Fibroblast of pulmonary artery (primary cell): ENCODE measurements around the gene GID4.

Experiments
- DNase-seq: peaks from one replicate; pipeline ENCODE4 v3.0.0-alpha.2; 2010; ENCODE audit warnings: low read depth
- H3K4me3 ChIP-seq: replicated peaks from 2 replicates; pipeline ENCODE4 v1.5.1; 2011; ENCODE audit warnings: low read depth, mild to moderate bottlenecking, control low read depth, low read length, moderate library complexity
- TF ChIP-seq, protein P1 (sequence below): IDR thresholded peaks from 2 replicates; pipeline ENCODE4 v1.5.1; 2011; ENCODE audit warnings: mild to moderate bottlenecking, control low read depth, low read length, inconsistent platforms; ENCODE audit errors: missing control alignments

The GID4 gene

DNA sequence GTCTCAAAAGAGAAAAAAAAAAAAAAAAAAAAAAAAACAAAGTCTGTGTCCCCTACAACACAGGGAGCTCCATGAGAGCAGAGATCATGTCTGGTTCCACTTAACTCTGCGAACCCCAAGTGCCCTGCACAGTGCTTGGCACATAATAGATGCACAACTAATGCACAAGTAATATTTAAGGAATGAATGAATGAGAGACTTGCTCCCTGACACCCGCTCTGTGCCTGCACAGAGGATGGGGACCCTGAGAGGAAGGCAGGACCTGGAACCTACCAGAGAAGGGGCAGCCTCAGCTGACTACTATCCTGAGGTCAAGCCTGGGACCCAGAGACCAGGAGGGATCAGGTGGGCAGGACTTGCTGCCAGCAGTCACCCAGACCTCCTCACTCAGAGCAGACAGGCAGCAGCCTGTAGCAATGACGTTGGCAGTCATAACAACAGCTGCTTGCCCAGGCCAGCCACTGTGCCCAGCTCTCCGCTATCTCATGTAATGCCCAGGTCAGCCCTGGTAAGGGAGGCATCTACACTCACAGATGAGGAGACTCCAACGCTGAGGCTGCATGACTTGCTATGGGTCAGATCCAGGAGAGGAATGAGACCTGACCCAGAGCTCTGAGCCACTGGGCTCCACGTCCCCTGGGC lies 72.2 kb downstream of the GID4 start:
- DNase-seq, result no peak
- no peak overlapping the region for H3K4me3 ChIP-seq
- TF ChIP-seq, protein P1, sequence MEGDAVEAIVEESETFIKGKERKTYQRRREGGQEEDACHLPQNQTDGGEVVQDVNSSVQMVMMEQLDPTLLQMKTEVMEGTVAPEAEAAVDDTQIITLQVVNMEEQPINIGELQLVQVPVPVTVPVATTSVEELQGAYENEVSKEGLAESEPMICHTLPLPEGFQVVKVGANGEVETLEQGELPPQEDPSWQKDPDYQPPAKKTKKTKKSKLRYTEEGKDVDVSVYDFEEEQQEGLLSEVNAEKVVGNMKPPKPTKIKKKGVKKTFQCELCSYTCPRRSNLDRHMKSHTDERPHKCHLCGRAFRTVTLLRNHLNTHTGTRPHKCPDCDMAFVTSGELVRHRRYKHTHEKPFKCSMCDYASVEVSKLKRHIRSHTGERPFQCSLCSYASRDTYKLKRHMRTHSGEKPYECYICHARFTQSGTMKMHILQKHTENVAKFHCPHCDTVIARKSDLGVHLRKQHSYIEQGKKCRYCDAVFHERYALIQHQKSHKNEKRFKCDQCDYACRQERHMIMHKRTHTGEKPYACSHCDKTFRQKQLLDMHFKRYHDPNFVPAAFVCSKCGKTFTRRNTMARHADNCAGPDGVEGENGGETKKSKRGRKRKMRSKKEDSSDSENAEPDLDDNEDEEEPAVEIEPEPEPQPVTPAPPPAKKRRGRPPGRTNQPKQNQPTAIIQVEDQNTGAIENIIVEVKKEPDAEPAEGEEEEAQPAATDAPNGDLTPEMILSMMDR, result no peak

DNA sequence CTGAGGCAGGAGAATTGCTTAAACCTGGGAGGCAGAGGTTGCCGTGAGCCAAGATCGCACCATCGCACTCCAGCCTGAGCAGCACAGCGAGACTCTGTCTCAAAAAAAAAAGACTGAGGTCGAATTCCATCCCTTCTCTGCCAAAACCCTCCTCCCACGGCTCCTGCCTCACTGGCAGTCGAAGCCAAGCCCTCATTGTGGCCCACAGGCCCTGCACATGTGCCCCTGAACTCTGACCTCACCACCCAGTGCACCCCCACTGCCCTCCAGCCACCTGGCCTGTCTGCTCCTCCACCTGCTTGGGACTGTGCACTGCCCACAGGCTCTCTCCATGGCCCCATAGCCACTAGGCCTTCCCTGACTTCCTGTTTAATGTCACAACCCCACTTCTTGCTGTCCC lies 76.3 kb downstream of the GID4 start:
- no peak for DNase-seq
- TF ChIP-seq, protein P1, result no peak
- no peak overlapping the region for H3K4me3 ChIP-seq

DNA sequence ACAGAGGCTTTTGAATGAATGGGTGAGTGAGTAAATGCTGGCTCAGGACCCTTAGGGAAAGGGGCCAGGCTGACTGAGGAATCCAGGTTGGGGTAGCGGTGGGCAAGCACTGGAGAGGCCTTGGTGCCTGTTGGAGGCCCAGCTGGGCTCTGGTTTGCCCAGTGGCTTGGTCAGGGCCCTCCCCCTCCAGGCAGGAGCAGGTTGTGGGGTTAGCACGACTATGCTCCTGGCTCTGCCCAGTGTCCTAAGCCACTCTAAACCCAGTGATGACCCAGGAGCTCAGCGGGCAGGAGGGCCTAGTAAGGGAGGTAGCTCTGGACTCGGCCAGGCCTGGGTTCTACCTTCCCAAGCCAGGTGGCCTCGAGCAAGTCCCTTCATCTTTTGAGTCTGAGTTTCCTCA lies 76.9 kb downstream of the GID4 start:
- TF ChIP-seq, protein P1, result no peak
- DNase-seq, result no peak
- H3K4me3 ChIP-seq, result no peak overlapping the region

DNA sequence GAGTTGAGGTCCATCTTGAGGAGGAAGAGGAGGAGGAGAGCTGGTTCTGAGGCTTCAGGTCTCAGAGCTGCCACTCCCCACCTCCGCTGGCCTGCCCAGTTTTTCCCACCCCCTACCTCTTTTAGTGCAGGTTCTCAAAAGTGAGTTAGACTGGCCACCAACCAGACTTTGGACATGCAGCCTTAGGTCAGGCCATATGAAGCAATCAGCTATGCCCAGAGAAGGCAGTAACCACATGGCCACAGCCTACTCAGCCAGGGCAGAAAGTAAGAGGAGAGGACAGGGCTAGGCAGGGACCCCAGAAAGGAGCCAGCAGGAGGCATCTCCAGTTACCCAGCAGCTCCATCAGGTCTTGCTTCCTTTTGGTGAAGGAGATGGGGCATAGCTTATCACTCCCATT lies 78.3 kb downstream of the GID4 start:
- TF ChIP-seq, protein P1, result no peak
- no peak for DNase-seq
- H3K4me3 ChIP-seq, result no peak overlapping the region
